Heart right ventricle (tissue), 16 donors: ENCODE measurements around the gene SPTBN2. TPM values are rescaled to one million over a fixed set of nuclear protein-coding genes. Genes with fewer than 3 reads are reported as not detected.

Experiments
- ATAC-seq, 8 donors: fragments of 200-7000 bp; cut with Tn5 transposase; one replicate each; pipeline ENCODE4 v1.9.1; 2020; ENCODE audit warnings: mild to moderate bottlenecking in 8 of 8, moderate library complexity in 8 of 8, moderate number of reproducible peaks in 1 of 8
- DNase-seq, 2 donors: peaks; one replicate each; pipeline ENCODE4 v3.0.0-alpha.2; 2020
- H3K27ac ChIP-seq, 10 donors: fragments of 200-600 bp; sonication (generic) in 2 of 10; one replicate each; pipeline versions ENCODE4 v1.5.0 to v1.8.0; 2020 to 2022; ENCODE audit warnings: mild to moderate bottlenecking in 3 of 10
- H3K27me3 ChIP-seq, 7 donors: fragments of 200-600 bp; one replicate each; pipeline ENCODE4 v1.8.0; 2021 to 2022; ENCODE audit warnings: mild to moderate bottlenecking in 2 of 7
- H3K36me3 ChIP-seq, 9 donors: fragments of 200-600 bp; sonication (generic) in 1 of 9; one replicate each; pipeline versions ENCODE4 v1.5.0 to v1.8.0; 2020 to 2022; ENCODE audit warnings: mild to moderate bottlenecking in 2 of 9
- H3K4me1 ChIP-seq, 9 donors: fragments of 200-600 bp; sonication (generic) in 1 of 9; one replicate each; pipeline versions ENCODE4 v1.5.0 to v1.8.0; 2020 to 2022; ENCODE audit warnings: mild to moderate bottlenecking in 4 of 9
- H3K4me3 ChIP-seq, 10 donors: fragments of 200-600 bp; sonication (generic) in 2 of 10; one replicate each; pipeline versions ENCODE4 v1.5.0 to v1.8.0; 2020 to 2022; ENCODE audit warnings: mild to moderate bottlenecking in 7 of 10, moderate library complexity in 2 of 10
- H3K9me3 ChIP-seq, 11 donors: fragments of 200-600 bp in 10 of 11; sonication (generic) in 2 of 11; one replicate each; pipeline versions ENCODE4 v1.5.0 to v1.8.0; 2013 to 2022; ENCODE audit warnings: mild to moderate bottlenecking in 2 of 11, control low read depth in 1 of 11, moderate library complexity in 1 of 11
- WGBS, 2 donors: extraction: QIAGEN DNeasy Blood & Tissue Kit; methylation state at CpG; one replicate each; pipeline ENCODE4 v1.1.7; 2013; ENCODE audit warnings: inconsistent platforms in 1 of 2; 5-methylcytosine and 5-hydroxymethylcytosine counted together
- intact Hi-C, 10 donors: fragments of 100-400 bp; cut with DNase I; formaldehyde crosslinking; loops; one replicate each; pipeline versions ENCODE4 v1.11.1 to v1.14.2; 2022
- polyA plus RNA-seq, 2 donors: library from polyadenylated mRNA; stranded (reverse); fragments of 200-250 nt; gene quantifications; one replicate each; pipeline ENCODE4 v1.2.3, GENCODE V29; 2013
- total RNA-seq, 10 donors: library from RNA; stranded (reverse); fragmentation: NEBNext Ultra II Directional in 3 of 10; extraction: Animal tissue kit (Norgen Biotek cat#: 25700) in 3 of 10; gene quantifications; one replicate each; pipeline versions ENCODE4 v1.2.1 to v1.2.4, GENCODE V29; 2021 to 2023
- TF ChIP-seq, protein P1 (sequence below), 9 donors: fragments of 200-600 bp; sonication (generic) in 2 of 9; IDR thresholded peaks; one replicate each; pipeline versions ENCODE4 v1.5.0 to v1.8.0; 2021 to 2022; ENCODE audit warnings: antibody characterized with exemption in 9 of 9, mild to moderate bottlenecking in 5 of 9, moderate library complexity in 1 of 9
- donor health status: Arrhythmogenic right ventricular cardiomyopathy.
- donor health status: ischemic (EF 13 %, LVEDD 7.1; RV severe dilation, severe dysfunction).
- donor health status: healthy with polysubstance abuse.
- donor health status: DM: no; HTN: yes; CAD: no.
- donor health status: DM: no; HTN: no; CAD: no.
- donor health status: ischemic (EF 25% LVEDD 6.9; RV normal size, moderate dysfunction).
- donor health status: ischemic (EF 25% LVEDD 5.7; RV mildly dilated, moderate dysfunction).
- donor health status: healthy.
- donor health status: DM: yes; HTN: yes; CAD: no.
- donor health status: Ischemic cardiomyopathy.
- donor health status: ischemic (EF 35%, LVEDD 5.7; RV mildly dilated, moderate dysfunction).
- donor health status: nonischemic (EF 11% LVEDD 7.7; RV severe dilation, severe dysfunction).
- donor health status: DM: yes; HTN: yes; CAD: no.
- donor health status: PGD.
- donor health status: ischemic (EF 29% LVEDD 5.4; RV normal size, mild dysfunction).
- donor health status: nonischemic (EF 23%, LVEDD 6.1; RV moderate dilation, normal function).

Gene SPTBN2
- total and polyA plus RNA-seq, 12 donors = 0.23 to 2.3 (median 1.0) TPM

DNA sequence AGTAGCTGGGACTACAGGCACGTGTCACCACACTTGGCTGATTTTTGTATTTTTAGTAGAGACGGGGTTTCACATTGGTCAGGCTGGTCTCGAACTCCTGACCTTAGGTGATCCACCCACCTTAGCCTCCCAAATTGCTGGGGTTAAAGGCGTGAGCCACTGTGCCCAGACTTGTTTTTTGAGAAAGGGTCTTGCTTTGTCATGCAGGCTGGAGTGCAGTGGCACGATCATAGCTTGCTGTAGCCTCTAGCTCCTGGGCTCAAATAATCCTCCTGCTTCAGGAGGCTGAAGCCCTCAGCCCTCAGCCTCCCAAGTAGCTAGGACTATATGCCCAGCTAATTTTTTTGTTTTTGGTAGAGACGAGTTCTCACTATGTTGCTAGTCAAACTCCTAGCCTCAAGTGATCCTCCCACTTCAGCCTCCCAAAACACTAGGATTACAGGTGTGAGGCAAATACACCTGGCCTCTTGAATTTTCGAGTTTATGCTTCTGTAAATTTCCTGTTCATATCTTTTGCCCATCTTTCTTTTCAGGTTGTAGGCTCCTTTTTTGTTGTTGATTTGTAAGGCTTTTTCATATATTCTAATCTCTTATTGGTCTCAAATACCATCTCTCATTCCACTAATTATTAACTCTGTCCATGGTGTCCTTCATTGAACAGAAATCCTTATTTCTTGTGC, 47.9 kb downstream of the SPTBN2 start:
- intact Hi-C loops = loop anchor here in 3 of 10 donors (10.0 kb wide), 2 partner anchors 266 to 276 kb away; no protein-coding TSS in a partner anchor
- Histone ChIP-seq H3K27ac (no peak overlapping the region), H3K36me3 (peaks cover 0 to 5% (median 0%) of the 10 kb centered on the region in 9 donors), H3K9me3 (no peaks in the 10 kb centered on the region), H3K27me3 (no peaks in the 10 kb centered on the region), H3K4me1 (peaks cover 4 to 23% (median 11%) of the 10 kb centered on the region in 9 donors), H3K4me3 (no peak overlapping the region)
- TF ChIP-seq, protein P1, sequence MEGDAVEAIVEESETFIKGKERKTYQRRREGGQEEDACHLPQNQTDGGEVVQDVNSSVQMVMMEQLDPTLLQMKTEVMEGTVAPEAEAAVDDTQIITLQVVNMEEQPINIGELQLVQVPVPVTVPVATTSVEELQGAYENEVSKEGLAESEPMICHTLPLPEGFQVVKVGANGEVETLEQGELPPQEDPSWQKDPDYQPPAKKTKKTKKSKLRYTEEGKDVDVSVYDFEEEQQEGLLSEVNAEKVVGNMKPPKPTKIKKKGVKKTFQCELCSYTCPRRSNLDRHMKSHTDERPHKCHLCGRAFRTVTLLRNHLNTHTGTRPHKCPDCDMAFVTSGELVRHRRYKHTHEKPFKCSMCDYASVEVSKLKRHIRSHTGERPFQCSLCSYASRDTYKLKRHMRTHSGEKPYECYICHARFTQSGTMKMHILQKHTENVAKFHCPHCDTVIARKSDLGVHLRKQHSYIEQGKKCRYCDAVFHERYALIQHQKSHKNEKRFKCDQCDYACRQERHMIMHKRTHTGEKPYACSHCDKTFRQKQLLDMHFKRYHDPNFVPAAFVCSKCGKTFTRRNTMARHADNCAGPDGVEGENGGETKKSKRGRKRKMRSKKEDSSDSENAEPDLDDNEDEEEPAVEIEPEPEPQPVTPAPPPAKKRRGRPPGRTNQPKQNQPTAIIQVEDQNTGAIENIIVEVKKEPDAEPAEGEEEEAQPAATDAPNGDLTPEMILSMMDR (IDR thresholded peaks at IDR 0.05) = no peak
- DNase-seq (no peak), ATAC-seq (no peak)
- WGBS, 2 donors = 91 to 96% methylated on average over 7 of the region's 7 CpGs

DNA sequence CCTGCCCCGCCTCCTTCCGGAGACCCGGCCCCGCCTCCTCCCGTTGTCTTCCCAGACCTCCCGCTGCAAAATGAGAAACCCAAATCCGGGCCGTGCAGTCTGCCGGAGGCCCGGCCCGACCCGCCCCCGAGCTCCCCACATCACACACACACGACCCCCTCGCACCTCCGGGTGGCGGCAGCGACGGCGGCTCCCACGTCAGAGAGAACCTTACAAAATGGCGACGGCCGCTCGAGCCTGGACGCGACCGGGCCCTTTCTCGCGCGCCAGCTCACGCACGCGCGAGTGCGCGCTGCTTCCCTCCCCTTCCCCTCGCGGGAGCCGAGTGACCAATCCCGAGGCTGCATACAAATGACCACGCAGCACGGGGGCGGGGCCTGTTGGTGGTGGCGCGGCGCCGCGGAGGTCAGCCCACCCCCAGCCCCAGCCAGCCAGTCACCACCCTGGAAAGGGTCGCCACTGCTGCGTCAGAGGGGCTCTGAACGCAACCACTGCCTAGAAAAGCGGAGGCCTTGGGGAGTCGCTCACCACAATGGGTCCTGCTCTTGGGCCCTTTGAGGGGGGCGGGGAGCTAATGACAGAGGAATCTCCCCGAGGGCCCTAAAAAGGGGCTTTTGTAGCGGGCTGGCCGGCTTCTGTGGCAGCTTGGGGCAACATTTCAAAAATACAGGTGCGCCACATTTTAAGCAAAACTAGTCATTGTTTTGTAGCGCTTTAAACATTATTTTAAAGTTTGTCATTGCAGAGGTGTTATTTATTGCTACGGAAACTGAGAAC, 51.2 kb downstream of the SPTBN2 start, which contains the start of gene RBM4B:
RBM4B (minus strand) TSS at position 289 of the 777 bp plus-strand sequence. CDS start 808 bp downstream, outside the sequence.
- H3K27me3 ChIP-seq = no peaks in the 10 kb centered on the region
- 1% methylated on average over 58 to 61 of the region's 61 CpGs for WGBS, 2 donors
- intact Hi-C loops = loop anchor here (1.0 to 5.0 kb wide), 13 partner anchors 35 to 270 kb away; partner anchors contain the start of genes RBM14 (in 2 of the 10), RBM4 (in 2 of the 10), CCDC87 (in 1 of the 10) and CCS (in 1 of the 10)
- DNase-seq = peak; percentile 97 to 98
- H3K9me3 ChIP-seq = no peaks in the 10 kb centered on the region
- TF ChIP-seq, protein P1 (IDR thresholded peaks at IDR 0.05) = no peak
- H3K27ac ChIP-seq = peak within 1 kb of the TSS; percentile 86 to 98 (median 92)
- H3K4me3 ChIP-seq = peak within 1 kb of the TSS; percentile 52 to 94 (median 72)
- peaks cover 7 to 55% (median 38%) of the 10 kb centered on the region in 9 donors for H3K4me1 ChIP-seq
- peaks cover 0 to 6% (median 0%) of the 10 kb centered on the region in 9 donors for H3K36me3 ChIP-seq
- ATAC-seq = peak; percentile 98 to 99 (median 99)

DNA sequence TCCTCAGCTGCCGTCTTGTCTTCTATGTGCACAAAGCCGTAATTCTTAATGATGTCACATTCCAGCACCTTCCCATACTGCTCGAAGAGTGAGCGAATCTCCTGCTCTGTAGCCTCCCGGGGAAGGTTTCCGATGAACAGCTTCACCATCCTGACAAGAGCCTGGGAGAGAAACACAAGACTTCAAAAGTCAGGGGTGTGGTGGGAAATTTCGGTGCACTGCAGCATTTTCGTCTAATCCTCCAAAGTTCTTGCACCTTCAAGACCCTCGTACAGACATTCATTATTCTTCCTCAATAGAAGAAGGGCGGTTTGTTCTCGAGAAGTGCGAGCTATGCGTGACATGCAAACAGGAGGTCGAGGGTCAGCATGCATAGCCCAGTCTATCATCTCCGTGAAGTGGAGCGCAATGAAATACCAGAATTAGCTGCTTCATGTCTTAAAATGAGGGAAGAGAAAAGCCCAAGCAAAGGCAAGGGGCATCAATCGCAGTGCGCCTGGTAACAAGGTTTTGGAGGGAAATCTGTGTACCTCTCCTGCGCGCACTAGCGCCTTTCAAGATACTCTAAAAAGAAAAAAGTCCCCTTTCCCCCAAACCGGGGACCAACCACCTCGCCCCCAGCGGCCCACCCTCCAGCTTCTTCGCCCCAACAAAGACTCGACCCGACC, 52.0 kb downstream of the SPTBN2 start:
- Histone ChIP-seq H3K4me3 (peak overlapping the region; percentile 52 to 94 (median 72)), H3K27ac (peak overlapping the region; percentile 86 to 98 (median 92)), H3K27me3 (no peaks in the 10 kb centered on the region), H3K9me3 (no peaks in the 10 kb centered on the region), H3K4me1 (peaks cover 7 to 59% (median 38%) of the 10 kb centered on the region in 9 donors), H3K36me3 (peaks cover 0 to 6% (median 0%) of the 10 kb centered on the region in 9 donors)
- no peak for ATAC-seq
- whole genome bisulfite sequencing, 2 donors = 8% methylated on average over 25 to 27 of the region's 27 CpGs
- intact Hi-C loops = loop anchor here in 7 of 10 donors (1.0 to 5.0 kb wide), 9 partner anchors 35 to 270 kb away; partner anchors contain the start of genes RBM14 (in 2 of the 7), RBM4 (in 2 of the 7), CCDC87 (in 1 of the 7) and CCS (in 1 of the 7)
- DNase-seq = no peak
- TF ChIP-seq, protein P1 (IDR thresholded peaks at IDR 0.05) = no peak
